SK-N-MC (cell line): ENCODE results near the gene PLVAP.
A peak's percentile ranks its signal among the peaks of the same experiment; 100 is the strongest.

ENCODE experiments used
- DNase-seq: peaks from one replicate; pipeline ENCODE4 v3.0.0-alpha.2; 2011; ENCODE audit warnings: low read depth, low spot score
- H3K27ac ChIP-seq: fragments of 200-600 bp; sonication (generic); 2 replicates; pipeline ENCODE4 v1.5.1; 2016; ENCODE audit warnings: mixed run types
- H3K36me3 ChIP-seq: fragments of 200-600 bp; sonication (generic); 2 replicates; pipeline ENCODE4 v1.6.1; 2017; ENCODE audit warnings: antibody characterized with exemption, low read length, mixed read lengths; ENCODE audit not compliant: insufficient read depth
- H3K4me3 ChIP-seq: fragments of 200-600 bp; sonication (generic); 2 replicates; pipeline ENCODE4 v1.5.1; 2016
- H3K9ac ChIP-seq: fragments of 200-600 bp; sonication (generic); 2 replicates; pipeline ENCODE4 v1.8.0; 2017; ENCODE audit warnings: mixed run types, mixed read lengths; ENCODE audit not compliant: insufficient read length
- H3K9me3 ChIP-seq: fragments of 200-600 bp; sonication (generic); 2 replicates; pipeline ENCODE4 v1.6.1; 2017; ENCODE audit warnings: low read depth, mild to moderate bottlenecking, antibody characterized with exemption, low read length, moderate library complexity, mixed read lengths
- EZH2 ChIP-seq: fragments of 200-600 bp; sonication (generic); IDR thresholded peaks from one replicate; pipeline ENCODE4 v1.6.1; 2017; ENCODE audit warnings: antibody characterized with exemption
- FOXP2 ChIP-seq: optimal IDR thresholded peaks from 2 replicates; pipeline ENCODE3; 2011; ENCODE audit warnings: mild to moderate bottlenecking, moderate library complexity; ENCODE audit not compliant: insufficient read depth; ENCODE audit errors: extremely low read length, control extremely low read depth
- POLR2AphosphoS5 ChIP-seq: IDR thresholded peaks from 2 replicates; pipeline ENCODE4 v1.6.1; 2012; ENCODE audit warnings: mild to moderate bottlenecking, low read depth, low read length, borderline replicate concordance

PLVAP gene

GRCh38 chr19:17305517-17306284 lies 71.4 kb downstream of the PLVAP start, which contains the start of gene MRPL34:
Gene MRPL34 (plus strand): TSS chr19:17305872. CDS start chr19:17305893, 21 bp downstream.
- H3K9ac ChIP-seq = peak within 1 kb of the TSS; percentile 88
- peak within 1 kb of the TSS; percentile 63 for H3K27ac ChIP-seq
- H3K36me3 ChIP-seq = no peaks in the 10 kb centered on the region
- H3K4me3 ChIP-seq = peak within 1 kb of the TSS; percentile 95
- peak; percentile 86 for DNase-seq
- H3K9me3 ChIP-seq = no peaks in the 10 kb centered on the region
- TF ChIP-seq EZH2 (no peak), POLR2AphosphoS5 (peak; percentile 70)

- Histone ChIP-seq H3K4me3 (peak overlapping the region; percentile 95), H3K9me3 (no peaks in the 10 kb centered on the region), H3K27ac (peak overlapping the region; percentile 30; the same call in 1 of the 2 replicates), H3K9ac (no peak overlapping the region), H3K36me3 (no peaks in the 10 kb centered on the region)
- TF ChIP-seq POLR2AphosphoS5 = no peak
- TF ChIP-seq EZH2 = no peak
- TF ChIP-seq FOXP2 = no peak
- DNase-seq = no peak
Observed at GRCh38 chr19:17305216-17305516, 72.0 kb downstream of the PLVAP start.

GRCh38 chr19:17304386-17305215 lies 72.5 kb downstream of the PLVAP start:
- H3K4me3 ChIP-seq = peak overlapping the region; percentile 95
- peak overlapping the region; percentile 30; the same call in 1 of the 2 replicates for H3K27ac ChIP-seq
- H3K9ac ChIP-seq = no peak overlapping the region
- no peaks in the 10 kb centered on the region for H3K9me3 ChIP-seq
- TF ChIP-seq EZH2 (no peak), POLR2AphosphoS5 (no peak), FOXP2 (no peak)
- H3K36me3 ChIP-seq = no peaks in the 10 kb centered on the region
- DNase-seq = no peak

GRCh38 chr19:17303940-17304267 lies 73.2 kb downstream of the PLVAP start:
- H3K4me3 ChIP-seq = peak overlapping the region; percentile 95
- no peak overlapping the region for H3K27ac ChIP-seq
- no peak overlapping the region for H3K9ac ChIP-seq

GRCh38 chr19:17303167-17303939 lies 73.8 kb downstream of the PLVAP start, which contains the start of gene ABHD8:
Gene ABHD8 (minus strand): TSS chr19:17303425. CDS start chr19:17301616, 1,809 bp downstream.
- Histone ChIP-seq H3K36me3 (peaks cover 7% of the 10 kb centered on the region), H3K4me3 (peak within 1 kb of the TSS; percentile 95), H3K9me3 (0 out of 2 replicates have a peak, but pooled peaks cover under 1% of the 10 kb centered on the region), H3K27ac (no peak within 1 kb of the TSS), H3K9ac (peak within 1 kb of the TSS; percentile 83)
- TF ChIP-seq EZH2 (no peak), POLR2AphosphoS5 (peak; percentile 40; the same call in 1 of the 2 replicates)
- peak; percentile 57 for DNase-seq

More at GRCh38 chr19:17303940-17304267, 73.2 kb downstream of the PLVAP start:
- H3K9me3 ChIP-seq = no peaks in the 10 kb centered on the region
- TF ChIP-seq EZH2 = no peak
- DNase-seq = no peak
- H3K36me3 ChIP-seq = peaks cover 2% of the 10 kb centered on the region; the same call in 1 of the 2 replicates

DNA sequence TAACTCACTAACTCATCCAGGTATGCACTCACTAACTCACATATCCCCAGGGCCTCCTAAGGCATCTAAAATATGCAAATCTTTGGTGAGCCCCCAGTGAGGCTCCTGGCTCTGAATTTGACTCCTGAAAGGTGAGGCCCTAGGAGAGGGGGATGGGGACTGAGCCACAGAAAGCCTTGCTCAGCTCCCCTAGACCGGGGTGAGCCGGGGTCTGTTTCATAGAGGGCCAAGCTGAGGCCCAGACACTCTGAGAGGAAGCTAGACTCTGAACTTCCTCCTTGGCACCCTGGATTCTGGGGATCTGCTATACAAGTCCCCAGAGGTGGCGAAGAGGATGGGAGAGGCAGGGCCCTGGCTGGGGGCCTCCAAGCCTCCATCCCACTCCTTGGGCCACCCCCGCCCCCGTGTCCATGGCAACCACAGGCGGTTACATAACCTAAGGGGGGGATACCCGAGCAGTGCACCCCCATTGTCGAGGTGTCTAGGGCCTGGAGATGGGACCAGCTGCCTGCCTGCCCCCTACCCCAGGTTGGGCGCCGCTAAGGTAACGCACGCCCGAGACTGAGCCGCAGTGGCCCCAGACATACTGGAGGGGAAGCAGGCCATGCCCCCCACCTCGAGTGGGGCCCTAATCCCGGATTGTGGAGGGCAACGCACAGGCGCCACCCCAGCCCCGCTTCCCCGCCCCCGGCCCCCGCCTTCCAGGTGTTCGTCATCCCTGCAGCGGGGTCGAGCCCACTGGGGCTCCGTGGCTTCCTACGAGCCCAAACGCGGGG lies 74.6 kb downstream of the PLVAP start:
- Histone ChIP-seq H3K9ac (peak overlapping the region; percentile 83), H3K4me3 (peak overlapping the region; percentile 95), H3K9me3 (0 out of 2 replicates have a peak, but pooled peaks cover 4% of the 10 kb centered on the region), H3K36me3 (peaks cover 11% of the 10 kb centered on the region), H3K27ac (no peak overlapping the region)
- DNase-seq = no peak
- TF ChIP-seq FOXP2 = no peak
- no peak for TF ChIP-seq POLR2AphosphoS5
- TF ChIP-seq EZH2 = no peak
